RWPE1 (cell line): ENCODE results near the gene GSE1.

Experiments used
- CTCF ChIA-PET: fragments of 350-600 bp; sonication (Branson Sonifier 250); formaldehyde crosslinking; extraction: SDS; loops from one replicate; lab custom pipeline; 2021; lab: Yijun Ruan, JAX
- POLR2A ChIA-PET: fragments of 400-600 bp; formaldehyde crosslinking; extraction: SDS; loops from one replicate; lab custom pipeline; 2020; ENCODE audit warnings: antibody characterized with exemption; ENCODE audit not compliant: low non-redundant PET; lab: Yijun Ruan, JAX
- DNase-seq: peaks from one replicate; pipeline ENCODE4 v3.0.0; 2012; ENCODE audit warnings: low spot score
- H3K27ac ChIP-seq: fragments of 450-650 bp; 2 replicates; pipeline ENCODE4 v1.5.1; 2017
- TF ChIP-seq, protein P1 (sequence below): fragments of 450-650 bp; conservative IDR thresholded peaks from 2 replicates; pipeline ENCODE4 v1.5.1; 2017; ENCODE audit warnings: low read depth, mild to moderate bottlenecking

Gene GSE1

GRCh38 chr16:85662482-85662812 lies 49.3 kb downstream of the GSE1 start:
- H3K27ac ChIP-seq, result peak overlapping the region; percentile 18
- ChIA-PET POLR2A (no interaction called here), CTCF (no interaction called here)
- TF ChIP-seq, protein P1, sequence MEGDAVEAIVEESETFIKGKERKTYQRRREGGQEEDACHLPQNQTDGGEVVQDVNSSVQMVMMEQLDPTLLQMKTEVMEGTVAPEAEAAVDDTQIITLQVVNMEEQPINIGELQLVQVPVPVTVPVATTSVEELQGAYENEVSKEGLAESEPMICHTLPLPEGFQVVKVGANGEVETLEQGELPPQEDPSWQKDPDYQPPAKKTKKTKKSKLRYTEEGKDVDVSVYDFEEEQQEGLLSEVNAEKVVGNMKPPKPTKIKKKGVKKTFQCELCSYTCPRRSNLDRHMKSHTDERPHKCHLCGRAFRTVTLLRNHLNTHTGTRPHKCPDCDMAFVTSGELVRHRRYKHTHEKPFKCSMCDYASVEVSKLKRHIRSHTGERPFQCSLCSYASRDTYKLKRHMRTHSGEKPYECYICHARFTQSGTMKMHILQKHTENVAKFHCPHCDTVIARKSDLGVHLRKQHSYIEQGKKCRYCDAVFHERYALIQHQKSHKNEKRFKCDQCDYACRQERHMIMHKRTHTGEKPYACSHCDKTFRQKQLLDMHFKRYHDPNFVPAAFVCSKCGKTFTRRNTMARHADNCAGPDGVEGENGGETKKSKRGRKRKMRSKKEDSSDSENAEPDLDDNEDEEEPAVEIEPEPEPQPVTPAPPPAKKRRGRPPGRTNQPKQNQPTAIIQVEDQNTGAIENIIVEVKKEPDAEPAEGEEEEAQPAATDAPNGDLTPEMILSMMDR, result no peak
- no peak for DNase-seq

DNA sequence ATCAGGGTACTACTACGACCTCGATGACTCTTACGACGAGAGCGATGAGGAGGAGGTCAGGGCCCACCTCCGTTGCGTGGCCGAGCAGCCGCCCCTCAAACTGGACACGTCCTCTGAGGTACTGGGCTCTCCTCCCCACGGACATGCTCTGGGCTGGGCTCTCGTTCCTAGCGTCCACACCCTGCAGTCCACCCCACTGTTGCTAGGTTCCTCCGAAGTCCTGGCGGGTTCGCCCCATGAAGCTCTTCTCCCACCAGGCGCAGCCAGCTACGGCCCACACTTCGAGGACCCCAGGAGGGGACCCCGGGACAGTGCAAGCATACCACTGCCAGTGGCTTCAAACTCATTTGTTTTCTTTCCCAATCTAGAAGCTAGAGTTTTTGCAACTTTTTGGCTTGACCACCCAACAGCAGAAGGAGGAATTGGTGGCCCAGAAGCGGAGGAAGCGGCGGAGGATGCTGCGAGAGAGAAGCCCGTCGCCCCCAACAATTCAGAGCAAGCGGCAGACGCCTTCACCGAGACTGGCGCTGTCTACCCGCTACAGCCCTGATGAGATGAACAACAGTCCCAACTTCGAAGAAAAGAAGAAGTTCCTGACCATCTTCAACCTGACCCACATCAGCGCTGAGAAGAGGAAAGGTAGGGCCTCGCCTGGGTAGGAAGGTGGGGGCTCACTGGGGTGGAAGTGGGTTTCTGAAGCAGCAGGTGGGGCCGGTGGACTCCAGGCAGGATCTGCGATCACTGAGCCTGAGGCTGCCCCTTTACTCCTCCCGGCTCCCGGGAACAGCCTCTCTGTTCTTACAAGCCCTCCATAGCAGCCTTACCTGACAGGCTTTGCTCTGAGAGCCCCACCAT lies 50.1 kb downstream of the GSE1 start:
- ChIA-PET POLR2A (no interaction called here), CTCF (no interaction called here)
- TF ChIP-seq, protein P1, result no peak

DNA sequence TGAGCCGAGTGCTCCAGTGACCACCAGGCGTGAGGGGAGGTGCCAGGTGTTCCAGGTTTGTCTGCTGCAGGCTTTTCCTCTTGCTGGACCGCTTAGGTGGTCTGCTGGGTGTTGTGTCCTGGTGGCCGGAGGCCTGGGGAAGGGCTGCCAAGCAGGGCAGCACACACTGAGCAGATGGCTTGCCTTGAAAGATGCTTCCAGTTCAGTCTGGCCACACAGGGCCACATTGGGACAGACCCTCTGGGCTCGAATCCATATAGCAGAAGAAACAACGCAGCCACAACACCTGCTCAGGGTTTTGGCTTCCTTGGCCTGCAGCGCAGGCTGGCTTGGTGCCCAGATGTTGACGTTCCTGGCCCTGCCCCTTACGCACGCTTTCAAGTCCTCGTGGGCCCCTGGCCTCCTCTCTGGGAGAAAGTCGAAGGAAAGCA lies 50.8 kb downstream of the GSE1 start:
- DNase-seq, result no peak
- TF ChIP-seq, protein P1, result no peak
- peak overlapping the region; percentile 18 for H3K27ac ChIP-seq
- CTCF ChIA-PET, result no interaction called here
- POLR2A ChIA-PET, result no interaction called here

More for the DNA sequence above, 50.1 kb downstream of the GSE1 start:
- peak overlapping the region; percentile 18 for H3K27ac ChIP-seq
- DNase-seq, result no peak

DNA sequence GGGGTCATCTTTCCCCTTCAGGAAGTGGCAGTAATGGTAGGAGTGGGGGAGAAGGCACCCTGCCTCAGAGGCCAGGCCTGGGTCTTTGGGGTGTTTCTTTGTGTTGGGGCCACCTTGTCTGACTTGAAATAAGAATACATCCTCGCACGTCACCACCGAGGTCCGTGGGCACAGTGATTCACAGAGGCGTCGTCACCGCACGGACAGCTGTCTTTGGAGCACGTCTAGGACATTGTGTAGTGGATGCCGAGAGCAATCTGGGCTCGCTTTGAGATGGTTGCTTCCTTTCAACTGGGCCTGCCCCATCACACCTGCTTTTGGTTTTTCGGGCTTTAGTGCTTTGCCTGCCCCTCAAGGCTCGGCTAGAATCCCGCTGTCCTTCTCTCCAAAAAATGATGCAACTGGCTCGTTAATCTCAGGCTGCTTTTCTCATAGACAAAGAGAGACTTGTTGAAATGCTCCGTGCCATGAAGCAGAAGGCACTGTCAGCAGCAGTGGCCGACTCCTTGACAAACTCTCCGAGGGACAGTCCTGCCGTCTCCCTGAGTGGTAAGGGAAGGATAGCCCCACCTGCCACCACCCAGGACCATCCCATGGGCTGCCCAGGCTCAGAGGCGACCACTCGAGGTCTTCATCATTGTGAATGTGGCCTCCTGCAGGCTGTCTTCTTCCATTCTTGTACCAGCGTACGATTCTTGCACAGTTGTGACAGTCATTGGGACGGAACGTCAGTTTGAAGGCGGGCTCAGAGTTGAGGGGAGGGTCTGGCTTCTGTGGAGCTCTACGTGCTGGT lies 51.7 kb downstream of the GSE1 start:
- H3K27ac ChIP-seq, result peak overlapping the region; percentile 15; the same call in 1 of the 2 replicates
- ChIA-PET POLR2A (no interaction called here), CTCF (no interaction called here)
- no peak for DNase-seq
- TF ChIP-seq, protein P1, result no peak

GRCh38 chr16:85665373-85665740 lies 52.2 kb downstream of the GSE1 start:
- CTCF ChIA-PET, result no interaction called here
- peak overlapping the region; percentile 15 for H3K27ac ChIP-seq
- POLR2A ChIA-PET, result no interaction called here
- TF ChIP-seq, protein P1, result no peak
- no peak for DNase-seq

DNA sequence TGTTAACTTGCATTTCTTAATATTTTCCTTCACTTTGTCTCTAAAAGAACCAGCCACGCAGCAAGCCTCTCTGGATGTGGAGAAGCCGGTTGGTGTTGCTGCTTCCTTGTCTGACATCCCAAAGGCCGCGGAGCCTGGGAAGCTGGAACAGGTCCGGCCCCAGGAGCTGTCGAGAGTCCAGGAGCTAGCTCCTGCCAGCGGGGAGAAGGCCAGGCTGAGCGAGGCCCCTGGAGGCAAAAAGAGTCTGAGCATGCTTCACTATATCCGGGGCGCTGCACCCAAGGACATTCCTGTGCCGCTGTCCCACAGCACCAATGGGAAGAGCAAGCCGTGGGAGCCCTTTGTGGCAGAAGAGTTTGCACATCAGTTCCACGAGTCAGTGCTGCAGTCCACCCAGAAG lies 52.8 kb downstream of the GSE1 start:
- ChIA-PET POLR2A (no interaction called here), CTCF (no interaction called here)
- H3K27ac ChIP-seq, result peak overlapping the region; percentile 15
- TF ChIP-seq, protein P1, result no peak
- DNase-seq, result no peak
